Mesenchymal stem cell (in vitro differentiated cells and primary cell): ENCODE results near the gene NHLRC1.

ENCODE experiments used
- DNase-seq: peaks from one replicate; pipeline ENCODE4 v3.0.0-alpha.2; 2013
- H2AFZ ChIP-seq: one replicate; pipeline ENCODE4 v1.6.1; 2013; ENCODE audit warnings: low read depth, mild to moderate bottlenecking, control low read depth, inconsistent platforms, low read length, moderate library complexity
- H2AK5ac ChIP-seq: 2 replicates; pipeline ENCODE4 v1.6.1; 2013; ENCODE audit warnings: low read length, moderate library complexity, mild to moderate bottlenecking, inconsistent platforms; ENCODE audit not compliant: severe bottlenecking
- H2BK120ac ChIP-seq: one replicate; pipeline ENCODE4 v1.6.1; 2013; ENCODE audit warnings: low read depth, mild to moderate bottlenecking, inconsistent platforms, low read length, moderate library complexity
- H2BK12ac ChIP-seq, 2 experiments: one replicate each; pipeline ENCODE4 v1.6.1; 2013; ENCODE audit warnings: inconsistent platforms in 2 of 2, low read length in 2 of 2, mild to moderate bottlenecking in 2 of 2, moderate library complexity in 2 of 2, control low read depth in 1 of 2
- H2BK15ac ChIP-seq: one replicate; pipeline ENCODE4 v1.6.1; 2013; ENCODE audit warnings: mild to moderate bottlenecking, low read depth, inconsistent platforms; ENCODE audit not compliant: poor library complexity, severe bottlenecking
- H2BK5ac ChIP-seq: 2 replicates; pipeline ENCODE4 v1.6.1; 2013; ENCODE audit warnings: low read depth, mild to moderate bottlenecking, low read length, control low read depth, inconsistent platforms; ENCODE audit not compliant: poor library complexity, severe bottlenecking
- H3K14ac ChIP-seq, 2 experiments: one replicate each; pipeline ENCODE4 v1.6.1; 2013; ENCODE audit warnings: inconsistent platforms in 2 of 2, low read length in 2 of 2, control low read depth in 1 of 2, mild to moderate bottlenecking in 1 of 2, moderate library complexity in 1 of 2
- H3K18ac ChIP-seq, 2 experiments: one replicate each; pipeline ENCODE4 v1.6.1; 2013; ENCODE audit warnings: inconsistent platforms in 2 of 2, low read length in 2 of 2, control low read depth in 1 of 2, low read depth in 1 of 2, mild to moderate bottlenecking in 1 of 2
- H3K23ac ChIP-seq, 2 experiments: one replicate each; pipeline ENCODE4 v1.6.1; 2013; ENCODE audit warnings: inconsistent platforms in 2 of 2, low read length in 2 of 2, mild to moderate bottlenecking in 2 of 2, moderate library complexity in 2 of 2, control low read depth in 1 of 2
- H3K27ac ChIP-seq: 2 replicates; pipeline ENCODE4 v1.5.1; 2013; ENCODE audit warnings: mild to moderate bottlenecking, moderate library complexity, low read length, control low read depth, inconsistent platforms; ENCODE audit not compliant: poor library complexity, severe bottlenecking
- H3K27me3 ChIP-seq, 2 experiments: 2 replicates each; pipeline versions ENCODE4 v1.6.1 to v1.7.0; 2013; ENCODE audit warnings: low read length in 2 of 2, mild to moderate bottlenecking in 2 of 2, moderate library complexity in 2 of 2, control low read depth in 1 of 2, inconsistent platforms in 1 of 2; ENCODE audit not compliant: control insufficient read depth in 1 of 2, insufficient read depth in 1 of 2
- H3K36me3 ChIP-seq, 2 experiments: 2 replicates each; pipeline versions ENCODE4 v1.6.1 to v1.7.0; 2013; ENCODE audit warnings: low read length in 2 of 2, control low read depth in 1 of 2, inconsistent platforms in 1 of 2, low read depth in 1 of 2, mild to moderate bottlenecking in 1 of 2; ENCODE audit not compliant: insufficient read depth in 2 of 2, control insufficient read depth in 1 of 2
- H3K4ac ChIP-seq, 2 experiments: one replicate each; pipeline ENCODE4 v1.6.1; 2013; ENCODE audit warnings: inconsistent platforms in 2 of 2, low read length in 2 of 2, mild to moderate bottlenecking in 2 of 2, moderate library complexity in 2 of 2, control low read depth in 1 of 2, low read depth in 1 of 2
- H3K4me1 ChIP-seq: 2 replicates; pipeline ENCODE4 v1.6.1; 2013; ENCODE audit warnings: low read depth, low read length, control low read depth; ENCODE audit not compliant: control insufficient read depth, insufficient read depth
- H3K4me2 ChIP-seq: 2 replicates; pipeline ENCODE4 v1.6.1; 2013; ENCODE audit warnings: low read length, mild to moderate bottlenecking, inconsistent platforms; ENCODE audit not compliant: poor library complexity, severe bottlenecking
- H3K4me3 ChIP-seq, 2 experiments: 2 replicates each; pipeline versions ENCODE4 v1.5.1 to v1.7.0; 2013; ENCODE audit warnings: low read length in 2 of 2, mild to moderate bottlenecking in 2 of 2, control low read depth in 1 of 2, low read depth in 1 of 2; ENCODE audit not compliant: insufficient read depth in 1 of 2
- H3K79me1 ChIP-seq: replicated peaks from 2 replicates; pipeline ENCODE4 v1.6.1; 2013; ENCODE audit warnings: mild to moderate bottlenecking, control low read depth, low read length, inconsistent platforms; ENCODE audit not compliant: poor library complexity, severe bottlenecking
- H3K9ac ChIP-seq: 2 replicates; pipeline ENCODE4 v1.7.0; 2013; ENCODE audit warnings: mild to moderate bottlenecking, low read length, moderate library complexity
- H3K9me3 ChIP-seq: 2 replicates; pipeline ENCODE4 v1.7.0; 2013; ENCODE audit warnings: mild to moderate bottlenecking, low read length; ENCODE audit not compliant: control insufficient read depth
- H4K8ac ChIP-seq: one replicate; pipeline ENCODE4 v1.6.1; 2013; ENCODE audit warnings: inconsistent platforms, mild to moderate bottlenecking, low read length, moderate library complexity
- H4K91ac ChIP-seq: one replicate; pipeline ENCODE4 v1.6.1; 2013; ENCODE audit warnings: mild to moderate bottlenecking, low read length, inconsistent platforms
- whole genome bisulfite sequencing: methylation state at CpG from one replicate; pipeline ENCODE4 v1.1.7; 2013; ENCODE audit warnings: mixed read lengths; 5-methylcytosine and 5-hydroxymethylcytosine counted together

Gene NHLRC1

DNA sequence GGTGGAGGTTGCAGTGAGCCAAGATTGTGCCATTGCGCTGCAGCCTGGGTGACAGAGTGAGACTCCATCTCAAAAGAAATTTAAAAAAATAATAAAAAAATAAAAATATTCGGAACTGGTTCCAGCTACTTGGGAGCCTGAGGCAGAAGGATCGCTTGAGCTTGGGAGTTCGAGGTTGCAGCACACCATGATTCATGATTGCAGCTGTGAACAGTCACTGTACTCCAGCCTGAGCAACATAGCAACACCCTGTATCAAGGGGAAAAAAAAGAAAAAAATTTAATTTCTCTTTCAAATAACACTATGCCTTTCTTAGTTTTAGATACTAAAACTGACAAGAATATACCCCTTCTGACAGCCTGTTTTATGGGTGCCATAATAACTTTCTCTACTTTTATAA is 43.3 kb upstream of the NHLRC1 start:
- WGBS, result 96% methylated on average over 4 of the region's 4 CpGs
- DNase-seq, result no peak

DNA sequence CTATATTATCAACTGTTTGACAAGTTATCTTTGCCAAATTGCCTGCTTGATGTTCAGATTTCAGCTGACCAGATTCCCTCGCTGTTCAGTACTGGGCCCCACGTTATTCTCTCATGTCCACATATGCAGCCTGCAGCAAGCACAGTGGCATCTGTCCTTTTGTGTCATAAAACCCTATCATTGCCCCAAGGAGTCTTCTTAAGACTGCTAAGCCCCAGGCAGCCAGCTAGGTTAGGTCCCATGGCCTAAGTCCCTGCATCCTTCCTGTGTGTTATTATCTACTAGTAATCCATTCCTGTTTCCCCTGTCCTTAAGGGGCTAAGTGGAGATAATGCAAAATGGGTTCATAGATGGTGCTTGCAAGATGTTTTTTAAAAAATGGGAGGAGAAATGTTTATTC is 39.9 kb upstream of the NHLRC1 start:
- no peak overlapping the region for H3K4me2 ChIP-seq
- no peak overlapping the region for H3K27ac ChIP-seq
- H2BK5ac ChIP-seq, result no peak overlapping the region
- H3K14ac ChIP-seq, result no peak overlapping the region
- WGBS, result 97% methylated on average over 2 of the region's 2 CpGs
- no peak overlapping the region for H2BK120ac ChIP-seq
- no peaks in the 10 kb centered on the region for H3K9me3 ChIP-seq
- no peak overlapping the region for H3K4ac ChIP-seq
- no peak overlapping the region for H2AK5ac ChIP-seq
- H3K27me3 ChIP-seq, result no peaks in the 10 kb centered on the region
- H2BK15ac ChIP-seq, result no peak overlapping the region
- H3K36me3 ChIP-seq, result peaks cover 0 to 45% of the 10 kb centered on the region in 2 experiments
- H2BK12ac ChIP-seq, result no peak overlapping the region
- no peak overlapping the region for H4K8ac ChIP-seq
- no peak overlapping the region for H2AFZ ChIP-seq
- no peak overlapping the region for H3K4me3 ChIP-seq
- H3K79me1 ChIP-seq, result no peaks in the 10 kb centered on the region
- H3K9ac ChIP-seq, result no peak overlapping the region
- H3K23ac ChIP-seq, result no peak overlapping the region
- H3K18ac ChIP-seq, result no peak overlapping the region
- no peaks in the 10 kb centered on the region for H3K4me1 ChIP-seq
- no peak overlapping the region for H4K91ac ChIP-seq
- no peak for DNase-seq

More for the DNA sequence above, 43.3 kb upstream of the NHLRC1 start:
- H3K18ac ChIP-seq, result no peak overlapping the region
- H3K4me1 ChIP-seq, result no peaks in the 10 kb centered on the region
- peaks cover 5% of the 10 kb centered on the region for H3K9me3 ChIP-seq
- no peak overlapping the region for H2BK120ac ChIP-seq
- H3K36me3 ChIP-seq, result peaks cover 6 to 59% of the 10 kb centered on the region in 2 experiments
- no peak overlapping the region for H4K91ac ChIP-seq
- no peaks in the 10 kb centered on the region for H3K27me3 ChIP-seq
- H3K4me2 ChIP-seq, result no peak overlapping the region
- no peak overlapping the region for H3K4ac ChIP-seq
- no peak overlapping the region for H3K4me3 ChIP-seq
- H2BK12ac ChIP-seq, result no peak overlapping the region
- no peak overlapping the region for H3K23ac ChIP-seq
- peak overlapping the region; percentile 64 for H3K9ac ChIP-seq
- no peak overlapping the region for H2BK5ac ChIP-seq
- H2AK5ac ChIP-seq, result no peak overlapping the region
- H3K79me1 ChIP-seq, result no peaks in the 10 kb centered on the region
- no peak overlapping the region for H2AFZ ChIP-seq
- no peak overlapping the region for H3K14ac ChIP-seq
- H3K27ac ChIP-seq, result no peak overlapping the region
- no peak overlapping the region for H4K8ac ChIP-seq
- H2BK15ac ChIP-seq, result no peak overlapping the region

DNA sequence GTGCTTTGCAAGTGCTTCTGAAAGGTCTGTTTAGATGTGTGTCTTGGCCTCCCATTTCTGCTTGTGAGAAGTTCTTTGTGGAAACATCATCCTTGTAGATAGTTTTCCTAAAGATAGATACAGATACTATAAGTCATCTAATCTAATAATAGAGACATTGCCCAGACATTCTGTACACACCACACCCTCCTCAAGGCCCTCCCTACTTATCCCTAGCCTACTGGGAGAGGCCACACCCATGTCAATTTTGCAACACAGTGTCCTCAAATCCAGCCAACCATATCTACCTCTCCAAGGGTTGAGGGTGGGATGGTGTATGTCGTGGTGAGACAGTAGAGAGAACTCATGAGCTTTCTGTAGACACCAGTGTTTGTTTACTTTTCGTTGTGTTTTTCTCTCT is 39.0 kb upstream of the NHLRC1 start:
- no peak for DNase-seq
- Histone ChIP-seq H3K14ac (no peak overlapping the region), H3K4me3 (no peak overlapping the region), H3K27ac (no peak overlapping the region), H2BK5ac (no peak overlapping the region), H2BK15ac (no peak overlapping the region), H4K91ac (no peak overlapping the region), H3K18ac (no peak overlapping the region), H4K8ac (no peak overlapping the region), H2AFZ (no peak overlapping the region), H3K36me3 (peaks cover 0 to 44% of the 10 kb centered on the region in 2 experiments), H3K4me2 (no peak overlapping the region), H2BK12ac (no peak overlapping the region), H3K9me3 (no peaks in the 10 kb centered on the region), H3K27me3 (no peaks in the 10 kb centered on the region), H3K4ac (no peak overlapping the region), H2BK120ac (no peak overlapping the region), H2AK5ac (no peak overlapping the region), H3K23ac (no peak overlapping the region), H3K79me1 (no peaks in the 10 kb centered on the region), H3K9ac (peak overlapping the region; percentile 55), H3K4me1 (no peaks in the 10 kb centered on the region)
- WGBS, result no CpG with 5 or more reads among the region's 2 CpGs

DNA sequence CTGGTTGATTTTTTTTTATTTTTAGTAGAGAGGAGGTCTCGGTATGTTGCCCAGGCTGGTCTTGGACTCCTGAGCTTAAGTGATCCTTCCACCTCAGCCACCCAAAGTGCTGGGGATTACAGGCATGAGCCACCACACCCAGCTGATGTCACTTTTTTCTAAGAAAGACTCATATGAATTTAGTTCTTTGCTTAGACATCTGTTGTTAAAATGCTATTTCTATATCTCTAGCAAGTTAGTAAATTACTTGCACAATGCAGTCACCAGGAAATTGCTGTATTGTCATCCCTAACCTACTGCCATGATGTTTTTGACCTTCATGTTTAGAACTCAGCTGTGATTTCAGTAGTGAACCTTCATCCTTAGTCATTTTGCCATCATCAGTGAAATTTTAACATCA is 38.4 kb upstream of the NHLRC1 start:
- no peak for DNase-seq
- no peak overlapping the region for H3K4ac ChIP-seq
- peaks cover 0 to 41% of the 10 kb centered on the region in 2 experiments for H3K36me3 ChIP-seq
- no peaks in the 10 kb centered on the region for H3K9me3 ChIP-seq
- no peaks in the 10 kb centered on the region for H3K79me1 ChIP-seq
- H4K8ac ChIP-seq, result no peak overlapping the region
- H2BK15ac ChIP-seq, result no peak overlapping the region
- H4K91ac ChIP-seq, result no peak overlapping the region
- WGBS, result 100% methylated on average over 1 of the region's 1 CpG
- H3K4me3 ChIP-seq, result no peak overlapping the region
- H3K18ac ChIP-seq, result no peak overlapping the region
- no peak overlapping the region for H3K23ac ChIP-seq
- H2BK120ac ChIP-seq, result no peak overlapping the region
- H3K9ac ChIP-seq, result peak overlapping the region; percentile 55
- H3K27ac ChIP-seq, result no peak overlapping the region
- no peak overlapping the region for H2AFZ ChIP-seq
- H3K27me3 ChIP-seq, result no peaks in the 10 kb centered on the region
- no peak overlapping the region for H2BK12ac ChIP-seq
- no peak overlapping the region for H2AK5ac ChIP-seq
- no peak overlapping the region for H3K4me2 ChIP-seq
- no peak overlapping the region for H3K14ac ChIP-seq
- peaks cover 3% of the 10 kb centered on the region for H3K4me1 ChIP-seq
- H2BK5ac ChIP-seq, result no peak overlapping the region
